ENCODE measurements around the gene NPDC1. TPM values are rescaled to one million over a fixed set of nuclear protein-coding genes. Genes with fewer than 3 reads are reported as not detected.

Gene NPDC1
- total and polyA plus RNA-seq, 4 experiments from 2014 or later = 20.7 to 32.2 (median 22.1) TPM

DNA sequence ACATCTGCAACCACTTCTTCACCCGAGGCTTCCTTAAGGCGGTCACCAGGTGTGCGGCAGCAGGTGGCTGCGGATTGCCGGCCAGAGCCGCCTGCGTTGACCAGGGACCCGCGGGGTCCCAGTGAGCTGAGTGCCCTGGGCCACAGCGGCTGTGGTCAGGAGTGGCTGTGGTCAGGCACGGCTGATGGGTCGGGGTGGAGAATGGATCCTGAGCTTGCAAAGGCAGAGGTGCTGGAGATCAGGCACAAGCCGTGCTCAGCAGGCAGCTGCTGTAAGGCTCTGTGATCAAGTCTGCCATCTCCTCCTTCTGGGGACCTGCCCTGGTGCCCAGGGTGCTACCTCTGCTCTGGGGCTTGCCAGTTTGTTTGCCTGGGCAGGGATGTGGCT lies 33.4 kb upstream of the NPDC1 start:
- Mint-ChIP-seq H3K27ac (no peak overlapping the region), H3K36me3 (peaks cover 0 to 3% of the 10 kb centered on the region in 2 donors), H3K4me1 (peaks cover 0 to 3% (median 1%) of the 10 kb centered on the region in 4 donors), H3K27me3 (no peaks in the 10 kb centered on the region), H3K4me3 (peak overlapping the region in 3 of 8 donors; percentile 17 to 59 (median 38)), H3K9me3 (no peaks in the 10 kb centered on the region)
- Histone ChIP-seq H3K4me1 (ENCODE audit: insufficient read depth, low read length) (peaks cover 8% of the 10 kb centered on the region), H3K9me3 (ENCODE audit: control insufficient read depth in 1 of 2, low read length in 2 of 2) (no peaks in the 10 kb centered on the region), H3K27me3 (ENCODE audit: insufficient read depth, low read length) (no peaks in the 10 kb centered on the region), H3K27ac (ENCODE audit: low read depth, low read length) (no peak overlapping the region), H3K4me3 (ENCODE audit: low read length in 2 of 2) (no peak overlapping the region), H3K36me3 (ENCODE audit: insufficient read depth, low read length) (no peaks in the 10 kb centered on the region)
- intact Hi-C loops (cut with micrococcal nuclease) = no loop called here
- DNase-seq = no peak
- POLR2A ChIA-PET (ENCODE audit: partially characterized antibody) = interaction anchor here (0.9 kb wide), 1 partner anchor 9 kb away, joined by 3 read pairs; no protein-coding TSS in a partner anchor
- CTCF ChIA-PET (ENCODE audit: partially characterized antibody) = interaction anchor here (0.6 to 1.4 kb wide), 2 partner anchors 11 to 223 kb away, joined by 3 read pairs; partner anchors contain the start of gene NRARP

DNA sequence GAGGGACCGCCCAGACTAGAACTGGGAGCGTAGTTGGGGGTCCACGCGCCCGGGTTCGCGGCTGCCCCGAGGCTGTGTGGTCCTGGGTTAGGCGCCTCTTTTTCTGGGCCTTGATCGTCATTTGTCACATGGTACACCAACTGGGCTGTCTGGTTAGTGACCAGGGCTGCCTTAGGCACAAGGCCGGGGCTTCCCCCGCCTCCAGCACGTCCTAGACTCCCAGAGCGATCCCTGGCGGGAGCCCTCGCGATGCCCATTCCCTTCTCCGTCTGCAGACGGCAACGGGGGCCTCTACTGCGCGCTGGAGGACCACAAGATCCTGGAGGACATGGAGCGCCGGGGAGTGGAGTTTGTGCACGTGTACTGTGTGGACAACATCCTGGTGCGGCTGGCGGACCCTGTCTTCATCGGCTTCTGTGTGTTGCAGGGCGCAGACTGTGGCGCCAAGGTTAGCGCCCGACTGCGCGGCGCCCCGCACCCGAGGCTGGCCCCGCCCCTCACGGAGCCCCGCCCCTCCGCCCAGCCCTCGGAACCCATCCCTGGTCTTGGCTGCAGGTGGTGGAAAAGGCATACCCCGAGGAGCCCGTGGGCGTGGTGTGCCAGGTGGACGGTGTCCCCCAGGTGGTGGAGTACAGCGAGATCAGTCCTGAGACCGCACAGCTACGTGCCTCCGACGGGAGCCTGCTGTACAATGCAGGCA lies 32.9 kb upstream of the NPDC1 start:
- no peaks in the 10 kb centered on the region for H3K27me3 ChIP-seq (ENCODE audit: insufficient read depth, low read length)
- intact Hi-C loops (cut with micrococcal nuclease) = no loop called here
- ChIA-PET POLR2A (ENCODE audit: partially characterized antibody) (interaction anchor here (0.9 to 2.6 kb wide), 2 partner anchors 8 kb away, joined by 3 to 30 read pairs; partner anchors contain the start of gene MAN1B1), CTCF (ENCODE audit: partially characterized antibody) (interaction anchor here (1.4 kb wide), 1 partner anchor 11 kb away, joined by 3 read pairs; no protein-coding TSS in a partner anchor)
- no peak for DNase-seq
- Mint-ChIP-seq H3K4me1 (peaks cover 0 to 3% (median 1%) of the 10 kb centered on the region in 4 donors), H3K27ac (no peak overlapping the region), H3K36me3 (peaks cover 0 to 3% of the 10 kb centered on the region in 2 donors), H3K9me3 (no peaks in the 10 kb centered on the region), H3K4me3 (peak overlapping the region in 6 of 8 donors; percentile 31 to 67 (median 40)), H3K27me3 (no peaks in the 10 kb centered on the region)
- H3K9me3 ChIP-seq (ENCODE audit: control insufficient read depth in 1 of 2, low read length in 2 of 2) = no peaks in the 10 kb centered on the region
- H3K36me3 ChIP-seq (ENCODE audit: insufficient read depth, low read length) = no peaks in the 10 kb centered on the region
- H3K4me1 ChIP-seq (ENCODE audit: insufficient read depth, low read length) = peaks cover 8% of the 10 kb centered on the region
- H3K4me3 ChIP-seq (ENCODE audit: low read length in 2 of 2) = no peak overlapping the region
- H3K27ac ChIP-seq (ENCODE audit: low read depth, low read length) = no peak overlapping the region

DNA sequence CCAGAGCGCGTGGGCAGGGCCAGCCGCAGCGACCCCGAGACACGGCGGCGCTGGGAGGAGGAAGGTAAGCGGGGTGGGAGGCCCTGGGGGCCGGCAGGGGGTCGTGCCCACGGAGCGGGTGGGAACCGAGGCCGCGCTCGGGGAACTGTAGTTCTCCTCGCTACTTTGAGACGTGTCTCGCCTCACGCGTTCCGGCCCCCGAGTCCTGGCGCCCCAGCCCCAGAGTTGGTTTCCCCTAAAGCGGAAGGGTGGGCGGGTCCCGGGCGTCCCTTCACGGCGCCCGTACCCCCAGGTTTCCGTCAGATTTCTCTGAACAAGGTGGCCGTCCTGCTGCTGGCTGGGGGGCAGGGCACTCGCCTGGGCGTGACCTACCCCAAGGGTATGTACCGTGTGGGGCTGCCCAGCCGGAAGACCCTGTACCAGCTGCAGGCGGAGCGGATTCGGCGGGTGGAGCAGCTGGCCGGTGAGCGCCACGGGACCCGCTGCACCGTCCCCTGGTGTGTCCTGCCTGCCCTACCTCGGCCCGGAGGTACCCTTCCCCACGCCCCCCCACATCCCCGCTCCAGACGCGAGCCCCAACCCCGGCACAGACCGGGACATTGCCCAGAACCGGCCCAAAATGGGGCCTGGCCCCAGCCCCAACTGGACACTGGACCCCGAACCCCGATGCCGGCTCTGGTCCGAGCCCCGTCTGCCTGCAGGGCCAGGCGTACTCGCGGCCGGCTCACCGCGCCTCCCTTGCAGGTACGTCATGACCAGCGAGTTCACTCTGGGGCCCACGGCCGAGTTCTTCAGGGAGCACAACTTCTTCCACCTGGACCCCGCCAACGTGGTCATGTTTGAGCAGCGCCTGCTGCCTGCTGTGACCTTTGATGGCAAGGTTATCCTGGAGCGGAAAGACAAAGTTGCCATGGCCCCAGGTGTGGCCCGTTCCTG lies 32.0 kb upstream of the NPDC1 start:
- H3K27ac Mint-ChIP-seq = peak overlapping the region in 1 of 7 donors; percentile 63
- peak in 3 of 5 donors; percentile 24 to 53 (median 30) for DNase-seq
- peaks cover 0 to 3% of the 10 kb centered on the region in 2 donors for H3K36me3 Mint-ChIP-seq
- no peaks in the 10 kb centered on the region for H3K27me3 Mint-ChIP-seq
- no peaks in the 10 kb centered on the region for H3K9me3 Mint-ChIP-seq
- peak overlapping the region; percentile 38 for H3K27ac ChIP-seq (ENCODE audit: low read depth, low read length)
- H3K4me1 ChIP-seq (ENCODE audit: insufficient read depth, low read length) = peaks cover 8% of the 10 kb centered on the region
- H3K27me3 ChIP-seq (ENCODE audit: insufficient read depth, low read length) = no peaks in the 10 kb centered on the region
- H3K9me3 ChIP-seq (ENCODE audit: control insufficient read depth in 1 of 2, low read length in 2 of 2) = no peaks in the 10 kb centered on the region
- no peaks in the 10 kb centered on the region for H3K36me3 ChIP-seq (ENCODE audit: insufficient read depth, low read length)
- H3K4me1 Mint-ChIP-seq = peaks cover 0 to 3% (median 1%) of the 10 kb centered on the region in 4 donors
- ChIA-PET CTCF (ENCODE audit: partially characterized antibody) (interaction anchor here (1.5 to 2.6 kb wide), 4 partner anchors 10 to 31 kb away, joined by 6 to 16 read pairs (median 10); partner anchors contain the start of gene NPDC1), POLR2A (ENCODE audit: partially characterized antibody) (interaction anchor here (0.9 to 2.6 kb wide), 8 partner anchors 9 to 350 kb away, joined by 3 to 30 read pairs (median 4); partner anchors contain the start of genes ENTPD2, MAN1B1, NPDC1 and TRAF2)
- intact Hi-C loops (cut with micrococcal nuclease) = no loop called here
- H3K4me3 ChIP-seq (ENCODE audit: low read length in 2 of 2) = peak overlapping the region in 1 of 2 donors; percentile 45
- peak overlapping the region; percentile 35 to 82 (median 71) for H3K4me3 Mint-ChIP-seq

DNA sequence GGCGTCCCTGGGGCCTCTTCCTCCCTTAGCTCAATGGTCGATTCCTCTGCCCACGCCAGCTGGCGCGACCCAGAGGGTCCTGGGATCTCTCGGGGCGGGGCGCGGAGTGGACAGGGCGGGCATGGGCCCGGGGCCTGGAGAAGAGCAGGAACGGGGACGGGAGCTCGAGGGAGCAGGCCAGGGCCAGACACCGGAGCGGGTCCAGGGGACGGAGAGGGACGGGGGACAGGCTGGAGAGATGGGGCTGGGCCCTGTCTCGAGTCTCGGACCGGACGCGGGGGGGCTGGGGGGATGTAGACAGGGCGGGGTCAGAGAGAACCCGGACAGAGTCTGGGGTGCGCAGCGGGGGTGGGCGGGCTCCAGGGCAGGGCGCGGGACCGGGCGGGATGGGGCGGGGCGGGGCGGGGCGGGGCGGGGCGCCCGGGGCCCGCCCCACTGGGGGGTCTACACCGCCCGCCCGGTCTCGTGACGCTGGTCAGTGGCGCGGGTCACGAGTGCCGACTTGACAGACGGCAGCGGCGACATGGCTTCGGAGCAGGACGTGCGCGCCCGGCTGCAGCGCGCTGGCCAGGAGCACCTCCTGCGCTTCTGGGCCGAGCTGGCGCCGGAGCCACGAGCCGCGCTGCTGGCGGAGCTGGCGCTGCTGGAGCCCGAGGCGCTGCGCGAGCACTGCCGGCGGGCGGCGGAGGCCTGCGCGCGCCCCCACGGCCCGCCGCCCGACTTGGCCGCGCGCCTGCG lies 31.2 kb upstream of the NPDC1 start, which contains the start of gene UAP1L1:
Gene UAP1L1 (plus strand): TSS at position 508 of the 738 bp plus-strand sequence. CDS start 16 bp downstream, at position 524.
- peaks cover 0 to 3% (median 1%) of the 10 kb centered on the region in 4 donors for H3K4me1 Mint-ChIP-seq
- Histone ChIP-seq H3K4me1 (ENCODE audit: insufficient read depth, low read length) (peaks cover 8% of the 10 kb centered on the region), H3K4me3 (ENCODE audit: low read length in 2 of 2) (peak within 1 kb of the TSS in 1 of 2 donors; percentile 45), H3K9me3 (ENCODE audit: control insufficient read depth in 1 of 2, low read length in 2 of 2) (no peaks in the 10 kb centered on the region), H3K27ac (ENCODE audit: low read depth, low read length) (peak within 1 kb of the TSS; percentile 38), H3K36me3 (ENCODE audit: insufficient read depth, low read length) (no peaks in the 10 kb centered on the region), H3K27me3 (ENCODE audit: insufficient read depth, low read length) (no peaks in the 10 kb centered on the region)
- intact Hi-C loops (cut with micrococcal nuclease) = no loop called here
- H3K27me3 Mint-ChIP-seq = no peaks in the 10 kb centered on the region
- ChIA-PET POLR2A (ENCODE audit: partially characterized antibody) (interaction anchor here (0.9 to 2.6 kb wide), 9 partner anchors 9 to 349 kb away, joined by 3 to 30 read pairs (median 4); partner anchors contain the start of genes ENTPD2, MAN1B1, NPDC1 and TRAF2), CTCF (ENCODE audit: partially characterized antibody) (interaction anchor here (1.5 to 2.6 kb wide), 5 partner anchors 9 to 30 kb away, joined by 4 to 16 read pairs (median 9); partner anchors contain the start of genes MAN1B1 and NPDC1)
- peak within 1 kb of the TSS in 3 of 7 donors; percentile 24 to 63 (median 29) for H3K27ac Mint-ChIP-seq
- peak within 1 kb of the TSS; percentile 39 to 82 (median 72) for H3K4me3 Mint-ChIP-seq
- H3K9me3 Mint-ChIP-seq = no peaks in the 10 kb centered on the region
- peak; percentile 32 to 63 (median 36) for DNase-seq
- peaks cover 0 to 3% of the 10 kb centered on the region in 2 donors for H3K36me3 Mint-ChIP-seq

DNA sequence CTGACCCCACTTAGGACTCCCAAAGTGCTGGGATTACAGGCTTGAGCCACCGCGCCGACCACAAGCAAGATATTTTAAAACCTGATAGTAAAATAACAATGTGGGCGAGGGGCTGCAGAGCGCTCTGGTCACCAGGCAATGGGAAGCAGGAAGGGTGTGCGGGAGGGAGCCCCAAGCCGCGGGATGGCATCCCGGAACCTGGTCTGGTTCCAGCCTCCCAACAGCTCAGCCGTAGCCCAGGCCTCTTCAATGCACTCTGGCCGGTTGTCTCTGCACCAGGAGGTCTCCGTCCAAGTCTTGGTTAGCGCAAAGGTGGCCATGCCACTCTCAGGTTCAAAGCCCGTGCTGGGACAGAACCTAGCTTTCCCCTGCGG lies 30.6 kb upstream of the NPDC1 start:
- Mint-ChIP-seq H3K36me3 (peaks cover 0 to 3% of the 10 kb centered on the region in 2 donors), H3K27ac (peak overlapping the region in 3 of 7 donors; percentile 24 to 30 (median 29)), H3K4me3 (peak overlapping the region; percentile 39 to 74 (median 58)), H3K9me3 (no peaks in the 10 kb centered on the region), H3K27me3 (no peaks in the 10 kb centered on the region), H3K4me1 (peaks cover 0 to 3% (median 1%) of the 10 kb centered on the region in 4 donors)
- no peak overlapping the region for H3K27ac ChIP-seq (ENCODE audit: low read depth, low read length)
- H3K36me3 ChIP-seq (ENCODE audit: insufficient read depth, low read length) = no peaks in the 10 kb centered on the region
- CTCF ChIA-PET (ENCODE audit: partially characterized antibody) = interaction anchor here (1.5 to 2.6 kb wide), 5 partner anchors 9 to 30 kb away, joined by 4 to 16 read pairs (median 9); partner anchors contain the start of genes MAN1B1 and NPDC1
- intact Hi-C loops (cut with micrococcal nuclease) = no loop called here
- DNase-seq = no peak
- H3K4me3 ChIP-seq (ENCODE audit: low read length in 2 of 2) = no peak overlapping the region
- peaks cover 8% of the 10 kb centered on the region for H3K4me1 ChIP-seq (ENCODE audit: insufficient read depth, low read length)
- H3K9me3 ChIP-seq (ENCODE audit: control insufficient read depth in 1 of 2, low read length in 2 of 2) = no peaks in the 10 kb centered on the region
- no peaks in the 10 kb centered on the region for H3K27me3 ChIP-seq (ENCODE audit: insufficient read depth, low read length)
- POLR2A ChIA-PET (ENCODE audit: partially characterized antibody) = interaction anchor here (1.2 to 2.6 kb wide), 5 partner anchors 9 to 349 kb away, joined by 3 to 30 read pairs (median 4); partner anchors contain the start of genes MAN1B1 and TRAF2

DNA sequence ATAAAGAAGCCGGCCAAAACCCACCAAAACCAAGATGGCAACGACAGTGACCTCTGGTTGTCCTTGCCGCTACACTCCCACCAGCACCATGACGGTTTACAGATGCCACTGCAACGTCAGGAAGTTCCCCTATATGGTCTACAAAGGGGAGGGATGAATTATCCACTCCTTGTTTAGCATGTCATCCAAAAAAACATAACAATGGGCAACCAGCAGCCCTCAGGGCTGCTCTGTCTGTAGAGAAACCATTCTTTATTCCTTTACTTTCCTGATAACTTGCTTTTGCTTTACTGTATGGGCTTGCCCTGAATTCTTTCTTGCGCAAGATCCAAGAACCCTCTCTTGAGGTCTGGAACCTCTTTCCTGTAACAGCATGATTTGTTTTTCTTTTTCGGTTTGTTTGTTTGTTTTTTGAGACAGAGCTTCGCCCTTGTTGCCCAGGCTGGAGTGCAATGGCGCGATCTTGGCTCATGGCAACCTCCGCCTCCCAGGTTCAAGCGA lies 29.3 kb upstream of the NPDC1 start:
- Histone ChIP-seq H3K4me3 (ENCODE audit: low read length in 2 of 2) (no peak overlapping the region), H3K27ac (ENCODE audit: low read depth, low read length) (no peak overlapping the region), H3K9me3 (ENCODE audit: control insufficient read depth in 1 of 2, low read length in 2 of 2) (no peaks in the 10 kb centered on the region), H3K36me3 (ENCODE audit: insufficient read depth, low read length) (no peaks in the 10 kb centered on the region), H3K27me3 (ENCODE audit: insufficient read depth, low read length) (no peaks in the 10 kb centered on the region), H3K4me1 (ENCODE audit: insufficient read depth, low read length) (peaks cover 14% of the 10 kb centered on the region)
- intact Hi-C loops (cut with micrococcal nuclease) = no loop called here
- CTCF ChIA-PET (ENCODE audit: partially characterized antibody) = interaction anchor here (1.0 to 2.6 kb wide), 3 partner anchors 10 to 21 kb away, joined by 3 to 16 read pairs (median 10); no protein-coding TSS in a partner anchor
- Mint-ChIP-seq H3K27ac (peak overlapping the region in 1 of 7 donors; percentile 57), H3K36me3 (peaks cover 0 to 3% of the 10 kb centered on the region in 2 donors), H3K4me3 (peak overlapping the region in 4 of 8 donors; percentile 9 to 66 (median 30)), H3K9me3 (no peaks in the 10 kb centered on the region), H3K4me1 (peaks cover 2 to 13% (median 6%) of the 10 kb centered on the region in 4 donors), H3K27me3 (no peaks in the 10 kb centered on the region)
- POLR2A ChIA-PET (ENCODE audit: partially characterized antibody) = interaction anchor here (1.1 kb wide), 1 partner anchor 11 kb away, joined by 3 read pairs; the partner anchor contains the start of gene MAN1B1
- DNase-seq = peak in 1 of 5 donors; percentile 4
